Hepatocyte (in vitro differentiated cells): ENCODE data around the gene TCF4.

Source experiments
- EZH2 ChIP-seq: fragments of 200-600 bp; sonication (generic); IDR thresholded peaks from 2 replicates; pipeline ENCODE4 v1.6.1; 2016; ENCODE audit warnings: antibody characterized with exemption, mild to moderate bottlenecking, borderline replicate concordance
- TF ChIP-seq, protein P1 (sequence below): fragments of 200-600 bp; sonication (generic); IDR thresholded peaks from 2 replicates; pipeline ENCODE4 v1.5.1; 2016; ENCODE audit warnings: antibody characterized with exemption, mild to moderate bottlenecking; ENCODE audit not compliant: poor library complexity

DNA sequence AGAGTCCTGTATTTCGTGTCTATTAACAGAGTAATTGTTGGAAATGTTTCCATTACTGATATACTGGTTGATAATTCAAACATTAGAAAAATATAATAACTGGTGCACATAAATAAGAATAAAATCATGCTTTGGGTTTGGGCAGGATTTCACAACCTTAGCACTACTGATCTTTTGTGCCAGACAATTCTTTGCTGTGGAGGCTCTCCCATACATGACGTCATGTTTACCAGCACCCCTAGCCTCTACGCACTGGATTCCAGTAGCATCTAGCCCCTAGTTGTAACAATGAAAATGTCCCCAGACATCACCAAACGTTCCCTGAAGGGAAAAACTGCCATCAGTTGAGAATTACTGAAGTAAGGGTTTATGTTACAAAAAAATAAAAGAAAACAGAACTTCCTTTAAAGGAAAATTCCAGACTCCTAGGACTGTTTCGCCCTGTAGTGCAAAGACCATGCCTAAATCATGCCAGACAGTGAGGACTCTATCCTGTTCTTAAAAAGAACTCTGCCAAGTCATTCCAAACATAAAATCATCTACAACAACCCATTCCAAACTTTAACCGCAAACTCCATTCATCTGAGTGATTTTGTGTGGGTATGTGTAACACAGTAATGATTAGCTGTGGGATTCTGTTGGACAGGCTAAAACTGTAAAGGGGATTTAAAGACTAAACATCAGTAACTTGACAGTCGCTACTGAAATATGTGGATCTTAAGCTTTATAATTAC lies 315.3 kb downstream of the TCF4 start:
- TF ChIP-seq, protein P1, sequence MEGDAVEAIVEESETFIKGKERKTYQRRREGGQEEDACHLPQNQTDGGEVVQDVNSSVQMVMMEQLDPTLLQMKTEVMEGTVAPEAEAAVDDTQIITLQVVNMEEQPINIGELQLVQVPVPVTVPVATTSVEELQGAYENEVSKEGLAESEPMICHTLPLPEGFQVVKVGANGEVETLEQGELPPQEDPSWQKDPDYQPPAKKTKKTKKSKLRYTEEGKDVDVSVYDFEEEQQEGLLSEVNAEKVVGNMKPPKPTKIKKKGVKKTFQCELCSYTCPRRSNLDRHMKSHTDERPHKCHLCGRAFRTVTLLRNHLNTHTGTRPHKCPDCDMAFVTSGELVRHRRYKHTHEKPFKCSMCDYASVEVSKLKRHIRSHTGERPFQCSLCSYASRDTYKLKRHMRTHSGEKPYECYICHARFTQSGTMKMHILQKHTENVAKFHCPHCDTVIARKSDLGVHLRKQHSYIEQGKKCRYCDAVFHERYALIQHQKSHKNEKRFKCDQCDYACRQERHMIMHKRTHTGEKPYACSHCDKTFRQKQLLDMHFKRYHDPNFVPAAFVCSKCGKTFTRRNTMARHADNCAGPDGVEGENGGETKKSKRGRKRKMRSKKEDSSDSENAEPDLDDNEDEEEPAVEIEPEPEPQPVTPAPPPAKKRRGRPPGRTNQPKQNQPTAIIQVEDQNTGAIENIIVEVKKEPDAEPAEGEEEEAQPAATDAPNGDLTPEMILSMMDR = no peak
- no peak for TF ChIP-seq EZH2
